IPS DF 6.9 (cell line): ENCODE data around the gene CLP1.

Experiments
- DNase-seq: peaks from one replicate; pipeline ENCODE4 v3.0.0-alpha.2; 2013; ENCODE audit warnings: low read depth, low spot score
- H3K27ac ChIP-seq: one replicate; pipeline ENCODE4 v1.5.1; 2013; ENCODE audit warnings: low read length, control low read depth
- H3K27me3 ChIP-seq: 2 replicates; pipeline ENCODE4 v1.6.1; 2013; ENCODE audit warnings: mild to moderate bottlenecking, low read length; ENCODE audit not compliant: control insufficient read depth, insufficient read depth
- H3K36me3 ChIP-seq: 2 replicates; pipeline ENCODE4 v1.6.1; 2013; ENCODE audit warnings: low read length; ENCODE audit not compliant: control insufficient read depth, insufficient read depth
- H3K4me1 ChIP-seq: 2 replicates; pipeline ENCODE4 v1.6.1; 2013; ENCODE audit warnings: low read length; ENCODE audit not compliant: control insufficient read depth, insufficient read depth
- H3K4me3 ChIP-seq: 2 replicates; pipeline ENCODE4 v1.5.1; 2013; ENCODE audit warnings: mild to moderate bottlenecking, low read length
- H3K9me3 ChIP-seq: 2 replicates; pipeline ENCODE4 v1.6.1; 2013; ENCODE audit warnings: low read length, inconsistent platforms; ENCODE audit not compliant: control insufficient read depth, insufficient read depth
- WGBS: extraction: QIAGEN DNeasy Blood & Tissue Kit; methylation state at CpG from one replicate; pipeline ENCODE4 v1.1.7; 2013; ENCODE audit warnings: mixed read lengths, missing lambda C conversion rate; ENCODE audit not compliant: insufficient read length, insufficient coverage; 5-methylcytosine and 5-hydroxymethylcytosine counted together

The CLP1 gene

GRCh38 chr11:57640068-57640800 is 17.3 kb upstream of the CLP1 start:
- H3K27me3 ChIP-seq = no peaks in the 10 kb centered on the region
- peak overlapping the region; percentile 48; the same call in 1 of the 2 replicates for H3K4me3 ChIP-seq
- peaks cover 13% of the 10 kb centered on the region for H3K4me1 ChIP-seq
- H3K27ac ChIP-seq = peak overlapping the region; percentile 58
- H3K9me3 ChIP-seq = no peaks in the 10 kb centered on the region
- no CpG with 5 or more reads among the region's 9 CpGs for WGBS
- peaks cover 14% of the 10 kb centered on the region; the same call in 1 of the 2 replicates for H3K36me3 ChIP-seq
- DNase-seq = no peak

- H3K27ac ChIP-seq = no peak overlapping the region
- H3K4me3 ChIP-seq = no peak overlapping the region; the same call in 1 of the 2 replicates
- no peaks in the 10 kb centered on the region for H3K27me3 ChIP-seq
- H3K36me3 ChIP-seq = peaks cover 14% of the 10 kb centered on the region; the same call in 1 of the 2 replicates
- no peaks in the 10 kb centered on the region for H3K9me3 ChIP-seq
- DNase-seq = no peak
- no CpG with 5 or more reads among the region's 7 CpGs for WGBS
- H3K4me1 ChIP-seq = peaks cover 19% of the 10 kb centered on the region
Measured at GRCh38 chr11:57641011-57641807, 16.4 kb upstream of the CLP1 start.

GRCh38 chr11:57643802-57644201 is 13.8 kb upstream of the CLP1 start:
- Histone ChIP-seq H3K4me1 (peaks cover 24% of the 10 kb centered on the region), H3K4me3 (no peak overlapping the region), H3K27ac (no peak overlapping the region), H3K27me3 (no peaks in the 10 kb centered on the region), H3K9me3 (no peaks in the 10 kb centered on the region), H3K36me3 (peaks cover 14% of the 10 kb centered on the region; the same call in 1 of the 2 replicates)
- no peak for DNase-seq
- no CpG with 5 or more reads among the region's 3 CpGs for WGBS

GRCh38 chr11:57644748-57645688 is 12.5 kb upstream of the CLP1 start:
- no peaks in the 10 kb centered on the region for H3K27me3 ChIP-seq

GRCh38 chr11:57645689-57646085 is 11.9 kb upstream of the CLP1 start:
- DNase-seq = no peak
- WGBS = no CpG with 5 or more reads among the region's 5 CpGs
- Histone ChIP-seq H3K9me3 (no peaks in the 10 kb centered on the region), H3K27me3 (no peaks in the 10 kb centered on the region), H3K27ac (no peak overlapping the region), H3K4me1 (peaks cover 25% of the 10 kb centered on the region), H3K4me3 (no peak overlapping the region), H3K36me3 (peaks cover 12% of the 10 kb centered on the region; the same call in 1 of the 2 replicates)

More at GRCh38 chr11:57644748-57645688, 12.5 kb upstream of the CLP1 start:
- WGBS = no CpG with 5 or more reads among the region's 17 CpGs
- Histone ChIP-seq H3K4me3 (no peak overlapping the region), H3K9me3 (no peaks in the 10 kb centered on the region), H3K4me1 (peaks cover 26% of the 10 kb centered on the region), H3K36me3 (peaks cover 13% of the 10 kb centered on the region; the same call in 1 of the 2 replicates), H3K27ac (no peak overlapping the region)
- DNase-seq = no peak

GRCh38 chr11:57646194-57646798 is 11.3 kb upstream of the CLP1 start:
- Histone ChIP-seq H3K9me3 (no peaks in the 10 kb centered on the region), H3K27ac (no peak overlapping the region), H3K4me1 (peaks cover 21% of the 10 kb centered on the region), H3K4me3 (no peak overlapping the region), H3K27me3 (no peaks in the 10 kb centered on the region), H3K36me3 (peaks cover 6% of the 10 kb centered on the region; the same call in 1 of the 2 replicates)
- DNase-seq = no peak
- WGBS = no CpG with 5 or more reads among the region's 10 CpGs

- no CpG with 5 or more reads among the region's 23 CpGs for WGBS
- H3K4me1 ChIP-seq = peaks cover 20% of the 10 kb centered on the region
- no peak overlapping the region for H3K4me3 ChIP-seq
- peaks cover under 1% of the 10 kb centered on the region; the same call in 1 of the 2 replicates for H3K36me3 ChIP-seq
- no peak overlapping the region for H3K27ac ChIP-seq
- H3K9me3 ChIP-seq = no peaks in the 10 kb centered on the region
- H3K27me3 ChIP-seq = no peaks in the 10 kb centered on the region
- DNase-seq = no peak
Measured at GRCh38 chr11:57646799-57647303, 10.7 kb upstream of the CLP1 start.

GRCh38 chr11:57647372-57647771 is 10.2 kb upstream of the CLP1 start:
- Histone ChIP-seq H3K4me1 (peaks cover 19% of the 10 kb centered on the region), H3K9me3 (no peaks in the 10 kb centered on the region), H3K4me3 (no peak overlapping the region), H3K27me3 (no peaks in the 10 kb centered on the region), H3K27ac (no peak overlapping the region), H3K36me3 (no peaks in the 10 kb centered on the region)
- no peak for DNase-seq
- WGBS = no CpG with 5 or more reads among the region's 10 CpGs

- H3K27ac ChIP-seq = no peak overlapping the region
- H3K36me3 ChIP-seq = no peaks in the 10 kb centered on the region
- no peaks in the 10 kb centered on the region for H3K9me3 ChIP-seq
- H3K4me1 ChIP-seq = peaks cover 18% of the 10 kb centered on the region
- no peak for DNase-seq
- no peaks in the 10 kb centered on the region for H3K27me3 ChIP-seq
- no CpG with 5 or more reads among the region's 13 CpGs for WGBS
- no peak overlapping the region; the same call in 1 of the 2 replicates for H3K4me3 ChIP-seq
Measured at GRCh38 chr11:57647960-57648800, 9.4 kb upstream of the CLP1 start.
